CD14-positive monocyte (primary cell): ENCODE measurements around the gene SNX11. TPM values are rescaled to one million over a fixed set of nuclear protein-coding genes. Genes with fewer than 3 reads are reported as not detected.

ENCODE experiments used
- DNase-seq, 3 donors: peaks; one replicate each; pipeline ENCODE4 v3.0.0-alpha.2; 2011 to 2022
- H2AFZ ChIP-seq: 2 replicates; pipeline ENCODE4 v1.6.0; 2012; ENCODE audit warnings: mild to moderate bottlenecking, low read depth, low read length, inconsistent platforms; ENCODE audit not compliant: insufficient read depth, poor library complexity, severe bottlenecking
- H3K27ac ChIP-seq, 2 donors: 1 replicate in 1 of 2; 2 replicates in 1 of 2; pipeline ENCODE4 v1.5.1; 2012 to 2013; ENCODE audit warnings: low read length in 2 of 2, control low read depth in 1 of 2, inconsistent platforms in 1 of 2, low read depth in 1 of 2, mild to moderate bottlenecking in 1 of 2
- H3K27me3 ChIP-seq, 2 donors: one replicate each; pipeline versions ENCODE4 v1.6.0 to v1.6.1; 2011 to 2013; ENCODE audit warnings: low read length in 2 of 2; ENCODE audit not compliant: control insufficient read depth in 2 of 2, insufficient read depth in 2 of 2
- H3K36me3 ChIP-seq, 2 donors: replicated peaks in 1 of 2; 1 replicate in 1 of 2; 2 replicates in 1 of 2; pipeline versions ENCODE4 v1.5.1 to v1.6.1; 2012 to 2013; ENCODE audit warnings: low read length in 2 of 2, control low read depth in 1 of 2, inconsistent platforms in 1 of 2, mild to moderate bottlenecking in 1 of 2; ENCODE audit not compliant: insufficient read depth in 2 of 2, control insufficient read depth in 1 of 2
- H3K4me1 ChIP-seq, 2 donors: 1 replicate in 1 of 2; 2 replicates in 1 of 2; pipeline versions ENCODE4 v1.5.1 to v1.6.1; 2012 to 2013; ENCODE audit warnings: low read length in 2 of 2, control low read depth in 1 of 2, inconsistent platforms in 1 of 2, mild to moderate bottlenecking in 1 of 2, moderate library complexity in 1 of 2; ENCODE audit not compliant: insufficient read depth in 2 of 2, control insufficient read depth in 1 of 2
- H3K4me2 ChIP-seq: replicated peaks from 2 replicates; pipeline ENCODE3; 2012; ENCODE audit warnings: low read length, moderate library complexity, mild to moderate bottlenecking; ENCODE audit not compliant: poor library complexity, severe bottlenecking; ENCODE audit errors: extremely low read depth
- H3K4me3 ChIP-seq, 3 experiments: fragments of 200-600 bp in 1 of 3; sonication (generic) in 1 of 3; replicated peaks in 1 of 3; 1 replicate in 2 of 3; 2 replicates in 1 of 3; pipeline ENCODE4 v1.5.1; 2011 to 2013; ENCODE audit warnings: low read length in 3 of 3, mild to moderate bottlenecking in 3 of 3, control low read depth in 2 of 3, low read depth in 2 of 3, inconsistent platforms in 1 of 3, moderate library complexity in 1 of 3
- H3K79me2 ChIP-seq: 2 replicates; pipeline ENCODE4 v1.6.0; 2012; ENCODE audit warnings: mild to moderate bottlenecking, control low read depth, inconsistent platforms, low read length, moderate library complexity; ENCODE audit not compliant: insufficient read depth
- H3K9ac ChIP-seq: 2 replicates; pipeline ENCODE4 v1.6.0; 2017; ENCODE audit warnings: low read length, mild to moderate bottlenecking; ENCODE audit not compliant: insufficient read depth, poor library complexity, severe bottlenecking
- H3K9me3 ChIP-seq, 2 donors: replicated peaks in 1 of 2; 1 replicate in 1 of 2; 2 replicates in 1 of 2; pipeline versions ENCODE4 v1.5.1 to v1.6.1; 2012 to 2013; ENCODE audit warnings: low read length in 2 of 2, control low read depth in 1 of 2; ENCODE audit not compliant: control insufficient read depth in 1 of 2, insufficient read depth in 1 of 2
- H4K20me1 ChIP-seq: 2 replicates; pipeline ENCODE4 v1.6.0; 2012; ENCODE audit warnings: mild to moderate bottlenecking, low read length, control low read depth, moderate library complexity; ENCODE audit not compliant: insufficient read depth
- H3K27ac Mint-ChIP-seq, 7 donors: one replicate each; pipeline ENCODE4 v1.8.0; 2020; ENCODE audit warnings: mild to moderate bottlenecking in 7 of 7, mixed read lengths in 7 of 7, moderate library complexity in 6 of 7, inconsistent platforms in 2 of 7
- H3K27me3 Mint-ChIP-seq, 3 donors: one replicate each; pipeline ENCODE4 v1.8.0; 2021 to 2022; ENCODE audit warnings: low read depth in 3 of 3, mild to moderate bottlenecking in 3 of 3, mixed read lengths in 3 of 3, moderate library complexity in 3 of 3, inconsistent platforms in 1 of 3
- H3K36me3 Mint-ChIP-seq, 2 donors: one replicate each; pipeline ENCODE4 v1.8.0; 2020; ENCODE audit warnings: mixed read lengths in 2 of 2, inconsistent platforms in 1 of 2, mild to moderate bottlenecking in 1 of 2
- H3K4me1 Mint-ChIP-seq: one replicate; pipeline ENCODE4 v1.8.0; 2020; ENCODE audit warnings: mild to moderate bottlenecking, mixed read lengths
- H3K4me3 Mint-ChIP-seq, 2 donors: one replicate each; pipeline ENCODE4 v1.8.0; 2020; ENCODE audit warnings: mild to moderate bottlenecking in 2 of 2, mixed read lengths in 2 of 2, moderate library complexity in 1 of 2
- H3K9me3 Mint-ChIP-seq, 7 donors: one replicate each; pipeline ENCODE4 v1.8.0; 2020 to 2022; ENCODE audit warnings: mixed read lengths in 7 of 7, mild to moderate bottlenecking in 6 of 7, moderate library complexity in 6 of 7, inconsistent platforms in 2 of 7
- WGBS: methylation state at CpG from one replicate; pipeline ENCODE4 v1.1.5; 2013; ENCODE audit warnings: missing lambda C conversion rate; ENCODE audit not compliant: insufficient coverage; 5-methylcytosine and 5-hydroxymethylcytosine counted together
- intact Hi-C, 2 donors: fragments of 100-400 bp; cut with micrococcal nuclease; formaldehyde crosslinking; loops; one replicate each; pipeline versions ENCODE4 v1.15.0 to v1.15.1; 2023
- polyA plus RNA-seq, 3 donors: library from polyadenylated mRNA; depleted of rRNA in 1 of 3; unstranded in 2 of 3; stranded (reverse) in 1 of 3; fragments of 300-500 nt in 2 of 3; fragments of >200 nt in 1 of 3; fragmentation: Illumina TruSeq in 2 of 3; gene quantifications; 1 replicate in 2 of 3; 2 replicates in 1 of 3; pipeline ENCODE4 v1.2.3, GENCODE V29; 2012 to 2021
- small RNA-seq: library from RNA; depleted of rRNA; stranded (forward); fragments of <200 nt; gene quantifications from one replicate; pipeline ENCODE3, GENCODE V24; 2012; ENCODE audit warnings: low read depth; ENCODE audit not compliant: insufficient read length
- TF ChIP-seq, protein P1 (sequence below): fragments of 200-600 bp; IDR thresholded peaks from one replicate; pipeline ENCODE4 v1.8.0; 2022; ENCODE audit warnings: antibody characterized with exemption, mild to moderate bottlenecking

SNX11 gene
- polyA plus RNA-seq, 3 donors = 34.3 to 49.3 (median 48.4) TPM

GRCh38 chr17:48163809-48164208 is 56.2 kb downstream of the SNX11 start:
- no peaks in the 10 kb centered on the region for H3K79me2 ChIP-seq
- H3K36me3 ChIP-seq = no peaks in the 10 kb centered on the region
- intact Hi-C loops = no loop called here
- TF ChIP-seq, protein P1, sequence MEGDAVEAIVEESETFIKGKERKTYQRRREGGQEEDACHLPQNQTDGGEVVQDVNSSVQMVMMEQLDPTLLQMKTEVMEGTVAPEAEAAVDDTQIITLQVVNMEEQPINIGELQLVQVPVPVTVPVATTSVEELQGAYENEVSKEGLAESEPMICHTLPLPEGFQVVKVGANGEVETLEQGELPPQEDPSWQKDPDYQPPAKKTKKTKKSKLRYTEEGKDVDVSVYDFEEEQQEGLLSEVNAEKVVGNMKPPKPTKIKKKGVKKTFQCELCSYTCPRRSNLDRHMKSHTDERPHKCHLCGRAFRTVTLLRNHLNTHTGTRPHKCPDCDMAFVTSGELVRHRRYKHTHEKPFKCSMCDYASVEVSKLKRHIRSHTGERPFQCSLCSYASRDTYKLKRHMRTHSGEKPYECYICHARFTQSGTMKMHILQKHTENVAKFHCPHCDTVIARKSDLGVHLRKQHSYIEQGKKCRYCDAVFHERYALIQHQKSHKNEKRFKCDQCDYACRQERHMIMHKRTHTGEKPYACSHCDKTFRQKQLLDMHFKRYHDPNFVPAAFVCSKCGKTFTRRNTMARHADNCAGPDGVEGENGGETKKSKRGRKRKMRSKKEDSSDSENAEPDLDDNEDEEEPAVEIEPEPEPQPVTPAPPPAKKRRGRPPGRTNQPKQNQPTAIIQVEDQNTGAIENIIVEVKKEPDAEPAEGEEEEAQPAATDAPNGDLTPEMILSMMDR = no peak
- peaks cover 2 to 9% (median 3%) of the 10 kb centered on the region in 3 donors for H3K27me3 Mint-ChIP-seq
- H4K20me1 ChIP-seq = no peaks in the 10 kb centered on the region
- no CpG with 5 or more reads among the region's 1 CpG for WGBS
- no peaks in the 10 kb centered on the region for H3K36me3 Mint-ChIP-seq
- no peak overlapping the region for H3K4me2 ChIP-seq
- H3K27me3 ChIP-seq = no peaks in the 10 kb centered on the region
- H3K9me3 ChIP-seq = no peaks in the 10 kb centered on the region
- H3K4me1 Mint-ChIP-seq = peaks cover 5% of the 10 kb centered on the region
- H3K27ac ChIP-seq = no peak overlapping the region
- no peaks in the 10 kb centered on the region for H3K9me3 Mint-ChIP-seq
- no peak overlapping the region for H3K4me3 ChIP-seq
- no peak overlapping the region for H3K4me3 Mint-ChIP-seq
- H3K4me1 ChIP-seq = no peaks in the 10 kb centered on the region
- no peak overlapping the region for H2AFZ ChIP-seq
- no peak overlapping the region for H3K27ac Mint-ChIP-seq
- DNase-seq = no peak
- H3K9ac ChIP-seq = no peak overlapping the region

DNA sequence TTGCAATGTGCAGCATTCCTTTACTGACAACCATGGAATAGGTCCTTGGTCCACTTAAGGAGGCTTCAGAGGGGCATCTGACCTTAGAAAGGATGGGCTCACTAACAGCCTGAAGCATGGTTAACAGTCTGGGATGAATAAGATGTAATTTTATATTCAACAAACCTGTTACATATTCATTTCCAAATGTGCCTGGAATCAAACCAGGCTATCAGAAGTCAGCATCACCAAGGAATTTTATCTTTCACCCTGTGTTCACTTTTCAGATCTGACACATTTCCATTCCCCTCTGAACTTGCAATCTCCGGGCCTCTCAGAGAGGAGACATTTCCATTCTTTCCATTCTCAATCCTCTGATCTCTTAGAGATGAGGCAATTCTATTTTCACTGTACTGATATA is 62.4 kb downstream of the SNX11 start:
- Histone ChIP-seq H3K4me2 (no peak overlapping the region), H3K4me3 (no peak overlapping the region), H3K79me2 (no peaks in the 10 kb centered on the region), H3K27me3 (peaks cover 0 to 2% of the 10 kb centered on the region in 2 donors), H3K36me3 (no peaks in the 10 kb centered on the region), H2AFZ (no peak overlapping the region), H3K9me3 (no peaks in the 10 kb centered on the region), H3K4me1 (no peaks in the 10 kb centered on the region), H4K20me1 (no peaks in the 10 kb centered on the region), H3K27ac (no peak overlapping the region), H3K9ac (no peak overlapping the region)
- Mint-ChIP-seq H3K4me3 (no peak overlapping the region), H3K36me3 (no peaks in the 10 kb centered on the region), H3K9me3 (no peaks in the 10 kb centered on the region), H3K27ac (no peak overlapping the region), H3K4me1 (no peaks in the 10 kb centered on the region), H3K27me3 (peaks cover 6 to 12% (median 11%) of the 10 kb centered on the region in 3 donors)
- no CpG with 5 or more reads among the region's 1 CpG for WGBS
- TF ChIP-seq, protein P1 = no peak
- intact Hi-C loops = no loop called here
- DNase-seq = no peak

Small RNA genes lying within 50 kb of the gene (small RNA-seq; reads per million reads assigned to genes)
- gene AC004477.2 (not detected), gene MIR1203 (not detected), gene RNU6-1201P (not detected)

Other genes with a start within 250 kb of the SNX11 start
- 10 to 100 TPM in 1 of 3 donors, 1 to 10 TPM in 2; 3.1 to 26.7 (median 6.8) TPM for gene SP2, start 211.5 kb upstream of the SNX11 start, polyA plus RNA-seq
- gene PNPO, start 166.2 kb upstream of the SNX11 start, polyA plus RNA-seq = 10 to 100 TPM; 13.2 to 34.2 (median 29.7) TPM
- gene PRR15L, start 149.9 kb upstream of the SNX11 start, polyA plus RNA-seq = not detected
- gene CDK5RAP3, start 136.7 kb upstream of the SNX11 start, polyA plus RNA-seq = 100 to 1,000 TPM in 1 of 3 donors, 10 to 100 TPM in 2; 86.1 to 782 (median 94.4) TPM
- gene COPZ2, start 70.0 kb upstream of the SNX11 start, polyA plus RNA-seq = 10 to 100 TPM in 1 of 3 donors, 1 to 10 TPM in 2; 4.2 to 12.2 (median 6.9) TPM
- gene NFE2L1, start 59.4 kb upstream of the SNX11 start, polyA plus RNA-seq = 10 to 100 TPM in 1 of 3 donors, 1 to 10 TPM in 2; 2.8 to 27.0 (median 7.1) TPM
- 10 to 100 TPM; 12.5 to 18.2 (median 17.2) TPM for gene CBX1, start 6.3 kb upstream of the SNX11 start, polyA plus RNA-seq